Putamen (tissue), 1 donor: ENCODE measurements around the gene MAGI1.

Experiments used
- DNase-seq: peaks from one replicate; pipeline ENCODE4 v3.0.0-alpha.2; 2016; ENCODE audit warnings: low spot score

The MAGI1 gene

DNA sequence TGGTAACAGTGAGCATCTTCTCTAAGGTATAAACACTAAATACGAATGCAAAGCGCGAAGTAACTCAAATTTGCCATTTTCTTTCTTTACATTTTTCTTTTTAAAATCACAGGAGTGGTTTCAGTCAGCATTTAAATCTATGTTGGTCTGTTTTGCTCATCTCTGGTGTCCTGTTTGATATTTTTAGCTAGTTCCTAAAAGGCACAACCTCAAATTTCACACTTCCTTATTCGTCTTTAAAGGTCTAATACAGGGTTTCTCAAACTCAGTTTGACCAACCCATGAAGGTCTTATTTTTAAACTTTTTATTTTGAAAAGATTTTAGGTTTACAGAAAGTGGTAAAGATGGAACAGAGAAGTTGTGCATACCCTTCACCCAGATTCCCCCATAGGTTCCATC lies 201.1 kb downstream of the MAGI1 start:
- no peak for DNase-seq

DNA sequence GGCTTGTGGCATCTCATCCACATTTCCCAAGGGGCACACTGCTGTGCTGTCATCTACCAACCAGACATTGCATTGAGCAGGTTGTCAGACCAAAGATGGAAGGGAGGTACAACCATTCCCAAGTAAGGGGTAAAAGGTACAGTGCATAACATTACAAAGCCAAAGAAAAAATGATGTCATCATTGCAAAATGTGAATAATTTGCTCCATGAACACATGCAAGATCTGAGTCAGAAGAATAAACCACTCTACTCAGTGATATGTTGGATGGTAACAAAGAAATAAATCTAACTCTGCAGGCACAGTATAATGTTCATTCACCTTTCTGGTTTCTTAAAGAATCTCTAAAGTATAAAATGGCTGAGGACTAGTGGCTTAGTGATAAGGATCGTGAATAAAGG lies 202.7 kb downstream of the MAGI1 start:
- DNase-seq, result no peak

DNA sequence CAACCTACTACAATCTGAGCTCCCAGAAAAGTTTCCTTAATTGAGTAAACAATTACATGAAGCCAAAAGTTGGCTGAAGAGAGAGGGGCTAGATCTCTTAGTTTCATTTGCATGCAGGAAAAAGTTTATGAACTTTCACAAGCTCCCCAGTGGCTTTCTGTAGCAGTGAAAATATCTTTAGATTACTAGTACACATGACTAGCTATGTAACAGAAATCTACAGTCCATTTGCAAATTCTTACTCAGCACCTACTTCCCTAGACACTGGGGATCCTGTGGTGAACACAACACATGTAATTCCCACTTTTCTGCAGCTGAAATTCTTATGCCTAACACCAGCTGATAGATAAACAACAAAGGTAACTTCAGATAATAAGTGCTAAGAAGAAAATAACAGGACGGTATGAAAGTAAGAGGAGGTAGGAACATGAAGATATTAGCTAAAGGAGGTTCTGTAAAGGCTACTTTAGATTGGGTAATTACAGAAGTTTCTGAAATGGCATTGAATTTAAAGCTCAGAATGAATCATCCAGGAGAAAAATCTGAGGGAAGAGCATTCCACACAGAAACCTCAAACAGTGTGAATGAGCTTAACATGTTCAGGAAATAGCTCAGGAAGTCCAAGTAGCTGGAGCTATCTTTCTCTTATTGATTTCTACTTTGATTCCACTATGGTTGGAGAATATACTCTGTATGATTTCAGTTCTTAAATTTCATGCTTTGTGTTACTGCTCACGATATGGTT lies 204.8 kb downstream of the MAGI1 start:
- no peak for DNase-seq

DNA sequence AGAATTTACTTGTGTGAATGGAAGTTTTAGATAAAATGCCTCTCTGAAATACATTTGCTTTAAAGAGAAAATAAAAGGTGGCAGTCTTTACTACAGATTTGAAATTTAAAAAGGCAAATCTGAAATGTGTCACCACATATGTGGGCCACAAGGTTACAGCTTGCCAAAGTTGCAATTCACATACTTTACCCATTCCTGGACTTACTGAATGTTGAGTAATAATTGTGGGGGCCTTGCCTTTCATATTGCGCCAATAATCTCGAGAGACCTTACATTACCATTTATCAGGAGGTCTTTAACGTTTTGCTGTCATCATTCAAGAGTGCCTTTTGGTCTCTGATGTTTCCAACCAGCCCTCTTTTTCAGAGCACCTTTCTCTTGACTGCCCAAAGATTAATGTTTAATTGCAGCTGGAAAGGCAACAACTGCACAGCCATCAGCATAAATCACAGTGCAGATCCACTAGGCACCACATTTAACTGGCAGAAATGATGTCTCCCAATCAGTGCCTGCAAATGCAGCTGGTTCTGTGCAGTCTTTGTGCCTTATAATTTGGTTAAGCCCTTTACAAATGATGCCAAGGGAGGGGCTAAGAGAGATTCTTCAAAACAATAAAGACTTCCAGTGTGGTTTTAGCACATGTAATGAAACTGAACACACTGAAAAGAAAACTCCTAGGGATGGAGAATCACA lies 206.8 kb downstream of the MAGI1 start:
- no peak for DNase-seq

DNA sequence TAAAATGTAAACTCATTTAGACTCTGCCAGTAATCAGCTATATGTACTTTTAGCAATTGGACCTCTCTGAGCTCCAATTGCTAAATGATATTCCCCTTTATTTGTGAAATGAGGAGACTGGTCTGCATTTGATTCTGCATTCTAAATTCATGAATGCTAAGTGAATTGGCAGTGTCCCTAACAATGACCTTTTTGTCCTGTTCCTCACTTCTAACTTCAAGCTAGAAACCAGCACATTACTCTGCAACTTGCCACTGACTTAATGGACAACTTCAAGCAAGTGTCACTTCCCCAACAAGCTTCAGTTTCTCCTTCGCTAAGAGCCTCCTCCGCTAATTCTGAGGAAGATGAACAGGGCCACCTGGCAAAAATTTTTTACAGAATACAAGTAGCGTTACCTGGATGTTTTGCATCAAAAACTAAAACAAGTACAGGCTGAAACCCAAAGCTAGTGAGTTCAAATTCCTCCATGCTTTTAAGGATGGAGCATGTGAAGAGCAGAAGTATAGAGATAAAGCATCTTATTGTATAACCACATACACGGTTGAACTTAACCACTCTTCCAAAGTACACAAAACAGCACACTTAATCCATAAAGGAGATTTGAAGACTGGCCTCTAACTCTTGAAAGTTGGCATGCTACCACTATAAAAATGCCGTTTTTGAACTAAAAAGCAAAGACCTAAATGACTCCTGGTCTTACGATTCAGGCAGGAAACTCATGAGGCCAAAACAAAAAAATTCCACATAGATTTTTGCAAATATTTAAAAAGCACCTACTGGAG lies 207.6 kb downstream of the MAGI1 start:
- peak; percentile 68 for DNase-seq

DNA sequence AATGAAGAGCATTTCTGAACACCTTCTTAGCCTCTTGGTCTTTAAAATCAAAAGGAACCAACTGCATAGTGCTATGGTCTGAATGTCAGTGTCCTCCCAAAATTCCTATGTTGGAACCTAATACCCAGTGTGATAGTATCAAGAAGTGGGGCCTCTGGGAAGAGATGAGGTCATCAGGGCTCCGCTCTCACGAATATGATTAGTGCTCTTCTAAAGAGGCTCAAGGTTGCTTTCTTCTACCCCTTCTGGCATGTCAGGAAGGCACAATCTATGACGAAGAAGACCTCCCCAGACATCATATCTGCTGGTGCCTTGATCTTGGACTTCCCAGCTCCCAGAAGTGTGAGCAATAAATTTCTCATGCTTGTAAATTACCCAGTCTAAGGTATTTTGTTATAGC lies 209.5 kb downstream of the MAGI1 start:
- DNase-seq, result no peak

DNA sequence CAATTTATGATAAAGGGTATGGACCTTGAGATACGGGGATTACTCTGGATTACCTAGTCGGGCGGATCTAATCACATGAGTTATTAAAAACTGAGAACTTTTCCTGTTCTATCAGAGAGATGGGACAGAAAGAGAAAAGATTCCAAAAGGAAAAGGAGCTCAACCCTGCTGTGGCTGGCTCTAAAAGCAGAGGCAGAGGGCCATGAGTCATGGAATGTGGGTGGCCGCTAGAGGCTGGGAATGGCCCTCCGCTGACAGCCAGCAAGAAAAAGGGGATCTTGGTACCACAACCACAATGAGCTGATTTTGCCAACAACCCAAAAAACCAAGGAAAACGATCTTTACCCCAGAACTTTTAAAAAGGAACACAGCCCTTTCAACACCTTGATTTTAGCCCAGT lies 210.0 kb downstream of the MAGI1 start:
- DNase-seq, result no peak

DNA sequence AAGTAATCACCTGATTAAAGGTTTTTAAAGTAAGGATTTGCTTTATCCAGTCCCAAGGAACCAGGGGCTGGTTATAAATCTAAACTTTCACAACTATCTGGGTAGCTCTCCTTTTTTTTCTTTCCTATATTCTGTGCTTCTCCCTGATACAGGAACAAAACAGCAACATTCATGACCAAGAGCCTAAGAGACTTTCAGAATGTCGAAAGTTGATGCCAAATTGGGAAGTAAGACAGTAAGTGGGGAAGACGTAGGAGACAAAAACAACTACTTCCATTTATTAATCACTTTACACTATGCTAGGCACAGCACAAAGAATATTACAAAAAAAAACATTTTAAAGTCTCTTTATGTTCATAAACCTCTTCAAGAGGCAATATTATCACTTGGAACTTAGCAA lies 211.6 kb downstream of the MAGI1 start:
- no peak for DNase-seq

DNA sequence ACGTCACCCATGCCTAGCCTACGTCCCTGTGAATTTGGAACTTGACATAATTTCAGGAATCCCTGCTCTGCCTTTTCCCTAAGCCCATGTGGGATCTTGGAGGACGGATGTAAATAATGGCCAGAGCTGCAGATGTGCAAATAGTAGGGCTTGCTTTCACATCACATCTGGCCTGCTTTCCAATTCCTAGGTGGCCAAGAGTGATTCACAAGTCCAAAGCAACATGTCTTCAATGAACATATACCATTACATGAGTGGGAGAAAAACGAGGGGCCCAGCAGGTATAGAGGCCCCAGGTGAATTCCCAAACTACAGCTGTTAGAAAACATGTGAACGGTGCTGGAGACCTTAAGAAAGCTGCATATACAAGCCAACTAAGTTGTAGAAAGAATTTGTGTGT lies 214.6 kb downstream of the MAGI1 start:
- no peak for DNase-seq

DNA sequence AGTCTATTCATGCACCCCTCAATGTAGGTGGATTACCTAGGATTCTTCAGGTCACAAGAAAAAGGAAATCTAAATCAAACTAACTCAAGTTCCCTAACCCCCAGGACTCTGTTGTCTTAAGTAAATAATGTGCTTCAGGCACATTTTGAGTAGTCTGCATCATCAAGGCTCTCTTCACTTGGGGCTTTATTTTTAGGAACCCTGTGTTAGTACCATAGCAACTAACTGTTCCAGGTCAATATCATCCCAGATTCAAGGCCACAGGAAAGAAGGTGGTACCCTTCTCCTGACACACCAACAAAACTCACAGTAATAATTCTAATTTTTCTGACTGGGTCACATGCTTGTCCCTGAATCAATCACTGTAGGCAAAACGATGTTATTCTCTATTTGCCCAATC lies 218.1 kb downstream of the MAGI1 start:
- no peak for DNase-seq

DNA sequence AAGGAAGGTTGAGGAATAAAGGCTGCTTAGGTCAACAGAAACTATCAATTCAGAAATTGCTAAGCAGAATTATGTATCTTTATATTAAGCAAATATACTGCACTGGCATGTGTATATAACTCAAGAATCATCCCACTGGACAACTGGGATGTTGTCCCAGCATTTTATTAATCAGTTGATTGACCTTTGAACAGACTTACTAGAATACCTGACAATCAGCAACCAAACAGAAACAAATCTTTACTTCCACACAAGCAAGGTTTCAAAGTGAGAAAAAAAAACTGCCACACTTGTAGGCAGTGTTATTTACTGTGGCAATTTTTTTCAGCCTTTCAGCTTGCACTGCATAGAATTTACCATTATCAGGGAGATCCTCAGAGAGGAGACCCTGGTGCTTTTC lies 218.8 kb downstream of the MAGI1 start:
- no peak for DNase-seq

DNA sequence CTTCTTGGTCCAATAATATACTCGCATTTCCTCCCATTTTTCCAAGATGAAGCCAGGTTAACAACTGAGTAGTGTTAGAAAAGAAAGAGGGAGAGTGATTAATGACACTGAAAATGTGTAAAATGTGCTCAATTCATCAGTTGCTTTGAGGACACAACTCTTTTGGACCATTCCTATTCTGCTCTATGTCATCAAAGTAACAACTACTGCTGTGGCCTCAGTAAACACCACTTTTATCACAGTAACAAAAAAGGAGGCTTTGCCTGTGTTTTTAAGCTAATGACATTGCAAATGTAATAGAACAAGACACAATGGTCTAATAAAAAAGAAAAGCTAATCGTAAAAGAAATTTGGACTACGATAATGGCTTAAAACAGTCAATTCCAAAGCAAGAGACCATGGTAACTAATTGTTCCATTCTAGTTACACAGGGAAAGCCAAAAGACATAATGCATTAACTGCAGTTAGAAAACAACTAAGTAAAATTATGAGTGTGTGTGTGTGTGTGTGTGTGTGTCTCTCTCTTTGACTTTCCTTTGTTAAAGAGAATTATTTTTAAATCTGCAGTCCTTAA lies 221.1 kb downstream of the MAGI1 start:
- no peak for DNase-seq

DNA sequence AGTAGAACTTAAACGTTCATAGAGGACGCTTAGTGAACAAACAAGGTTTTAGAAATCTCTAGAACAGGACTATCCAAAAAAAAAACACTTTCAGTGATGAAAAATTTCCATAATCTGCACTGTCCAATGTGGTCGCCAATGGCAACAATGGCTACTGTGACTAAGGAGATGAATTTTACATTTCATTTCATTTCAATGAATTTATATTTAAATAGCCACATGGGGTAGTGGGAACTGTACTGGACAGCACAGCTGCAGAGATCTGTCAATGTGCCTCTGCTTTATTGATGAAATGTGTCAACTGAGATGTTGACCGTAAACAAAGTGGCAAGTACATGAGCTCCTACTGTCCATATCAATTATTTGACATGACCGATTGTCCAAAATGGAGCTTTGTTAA lies 222.5 kb downstream of the MAGI1 start:
- DNase-seq, result no peak

DNA sequence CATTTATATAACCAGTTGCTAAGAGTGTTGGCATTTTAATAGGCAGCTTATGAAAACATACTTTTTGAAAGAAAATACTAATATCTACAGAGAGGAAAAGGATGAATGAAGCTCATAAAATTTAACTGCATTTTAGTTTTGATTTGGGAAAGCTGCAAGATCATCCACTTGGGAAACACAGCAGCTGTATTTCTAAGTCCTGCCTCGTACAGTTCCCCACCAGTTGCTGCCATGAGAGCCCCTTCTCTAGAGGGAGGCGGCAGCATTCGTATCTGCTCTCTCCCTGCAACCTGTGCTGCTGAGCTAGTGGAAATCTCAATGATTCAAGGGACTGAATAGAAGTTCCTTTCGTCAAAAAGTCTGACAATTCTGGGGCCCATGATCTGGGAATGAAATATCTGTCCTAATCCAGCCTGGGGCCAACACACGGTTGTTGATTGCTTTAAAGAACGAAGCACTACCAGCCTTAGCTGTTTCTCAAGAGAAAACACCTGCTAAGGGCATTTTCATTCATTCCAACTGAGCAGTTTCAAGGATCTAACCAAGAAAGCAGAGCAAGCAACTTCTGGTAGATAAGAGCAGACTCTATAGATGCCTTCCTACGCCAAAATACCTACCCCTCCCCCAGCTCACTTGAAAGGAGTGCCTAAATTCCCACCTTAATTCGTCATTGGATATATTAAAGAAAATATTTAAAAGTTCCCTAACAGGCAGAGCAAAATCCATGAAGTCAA lies 223.7 kb downstream of the MAGI1 start:
- no peak for DNase-seq

DNA sequence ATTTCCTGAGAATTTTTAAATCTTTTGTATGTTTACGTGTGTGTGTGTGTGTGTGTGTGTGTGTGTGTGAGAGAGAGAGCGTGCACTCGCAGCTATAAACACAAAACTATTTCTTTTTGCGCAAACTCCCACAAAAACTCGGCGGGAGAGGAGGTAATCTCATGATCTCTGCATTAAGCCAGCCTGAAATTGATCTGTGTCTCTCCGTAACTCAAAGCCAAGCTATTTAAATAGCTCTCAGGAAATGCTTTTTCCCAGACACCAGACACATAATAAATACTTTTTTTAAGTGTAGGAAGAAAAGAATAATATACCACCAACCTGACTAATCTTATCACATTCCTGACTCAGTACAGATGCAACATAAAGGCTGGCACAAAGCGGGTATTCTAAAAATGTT lies 226.8 kb downstream of the MAGI1 start:
- no peak for DNase-seq

DNA sequence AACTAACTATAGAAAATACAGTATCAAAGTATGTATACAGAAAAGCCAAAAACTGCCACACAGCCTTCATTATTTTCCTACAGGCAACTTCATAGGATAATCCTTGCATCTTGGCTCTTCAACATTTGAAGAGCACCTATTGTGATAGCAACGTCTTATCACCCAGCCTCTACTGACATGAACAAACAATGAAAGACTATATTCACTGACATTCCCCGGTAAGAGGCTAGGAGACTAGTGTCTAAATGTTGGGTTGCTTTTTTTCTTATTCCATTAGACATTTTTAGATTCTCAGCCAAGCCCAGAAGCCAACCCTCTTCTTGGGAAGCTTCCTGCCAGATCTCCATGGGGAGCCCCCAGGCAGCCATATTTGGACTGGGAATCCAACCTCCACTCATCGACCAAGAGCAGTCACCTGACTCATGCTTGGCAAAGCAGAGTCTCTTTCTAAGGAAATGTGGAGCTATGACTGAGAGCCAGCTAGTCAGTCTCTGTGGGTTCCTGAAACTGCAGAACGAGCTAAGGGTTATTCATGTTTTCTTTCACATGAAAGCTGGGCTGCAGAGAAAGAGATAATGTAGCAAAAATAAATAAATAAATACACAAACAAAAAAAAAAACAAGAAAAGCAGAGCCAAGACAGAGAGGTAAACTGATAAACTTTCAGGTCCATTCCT lies 227.5 kb downstream of the MAGI1 start:
- DNase-seq, result peak; percentile 39

DNA sequence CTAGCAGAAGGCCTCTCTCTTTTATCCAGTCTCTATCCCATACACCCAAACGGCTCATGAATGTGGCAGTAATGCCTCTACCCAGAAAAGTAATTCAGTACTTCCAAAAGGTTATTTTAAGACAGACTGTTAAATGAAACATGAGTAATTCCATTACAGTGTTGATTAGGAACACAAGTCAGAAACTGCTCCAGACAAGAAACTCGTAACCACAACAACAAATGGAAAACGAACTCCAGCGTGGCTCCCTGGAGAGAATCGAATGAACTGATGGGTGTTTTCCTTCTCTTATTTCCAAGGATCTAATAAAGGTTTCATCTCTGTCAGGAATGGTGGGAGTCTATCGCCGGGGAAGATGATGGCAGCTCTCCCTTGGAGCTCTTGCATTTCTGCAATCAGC lies 228.4 kb downstream of the MAGI1 start:
- no peak for DNase-seq

DNA sequence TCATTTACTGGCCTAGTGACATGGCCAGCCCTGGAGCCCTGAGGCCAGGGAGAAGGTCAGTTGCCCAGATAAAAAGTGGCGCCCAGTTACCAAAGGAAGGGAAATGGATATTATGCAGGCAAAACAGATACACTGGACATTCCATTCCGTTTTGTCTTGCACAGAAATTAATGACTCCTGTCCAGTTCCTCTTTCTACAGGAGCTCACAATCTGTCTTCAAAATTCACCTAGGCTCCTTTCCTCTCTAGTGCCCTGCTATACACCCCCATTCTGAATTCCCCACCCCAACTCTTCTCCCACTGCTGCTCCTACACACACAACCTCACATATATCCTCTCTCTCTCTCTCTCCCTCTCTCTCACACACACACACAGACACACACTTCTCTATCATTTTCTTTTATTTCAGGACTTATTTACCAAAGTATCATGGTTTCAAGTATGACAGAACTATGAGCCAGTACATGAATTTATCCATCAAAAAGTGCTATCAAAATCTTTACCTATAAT lies 229.0 kb downstream of the MAGI1 start:
- DNase-seq, result no peak

DNA sequence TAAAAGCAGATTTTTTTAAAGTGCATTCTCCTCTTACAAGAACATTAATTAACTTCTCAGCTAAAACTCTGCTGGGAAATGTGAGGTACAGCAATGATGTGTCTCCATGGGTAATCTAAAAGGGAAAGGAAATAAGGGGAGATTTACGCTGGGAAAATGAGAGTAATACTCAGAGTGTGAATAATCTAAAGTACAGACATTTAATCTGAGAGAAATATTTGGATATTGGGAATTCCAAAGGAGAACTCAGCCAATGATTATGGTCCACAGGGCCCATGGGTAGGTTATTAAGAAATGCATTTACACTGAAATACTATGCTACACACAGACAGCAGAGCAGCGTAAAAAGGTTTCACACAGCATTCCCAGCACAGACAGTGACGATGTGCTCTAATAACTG lies 229.9 kb downstream of the MAGI1 start:
- DNase-seq, result no peak

DNA sequence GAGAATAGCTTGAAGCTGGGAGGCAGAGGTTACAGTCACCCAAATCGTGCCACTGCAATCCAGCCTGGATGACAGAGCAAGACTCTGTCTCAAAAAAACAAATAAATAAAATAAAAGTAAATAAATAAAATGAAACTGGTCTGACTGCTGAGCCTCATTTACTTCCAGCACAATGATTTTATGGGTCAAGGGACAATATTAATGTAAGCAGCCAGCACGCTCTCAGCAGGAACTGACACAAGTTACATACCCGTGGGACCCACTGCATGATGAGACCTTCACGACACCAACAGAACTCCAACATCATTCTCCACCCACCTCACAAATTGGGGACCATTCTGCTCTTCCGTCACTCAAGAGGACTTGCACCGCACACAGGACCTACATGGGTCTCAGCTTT lies 230.3 kb downstream of the MAGI1 start:
- DNase-seq, result no peak

DNA sequence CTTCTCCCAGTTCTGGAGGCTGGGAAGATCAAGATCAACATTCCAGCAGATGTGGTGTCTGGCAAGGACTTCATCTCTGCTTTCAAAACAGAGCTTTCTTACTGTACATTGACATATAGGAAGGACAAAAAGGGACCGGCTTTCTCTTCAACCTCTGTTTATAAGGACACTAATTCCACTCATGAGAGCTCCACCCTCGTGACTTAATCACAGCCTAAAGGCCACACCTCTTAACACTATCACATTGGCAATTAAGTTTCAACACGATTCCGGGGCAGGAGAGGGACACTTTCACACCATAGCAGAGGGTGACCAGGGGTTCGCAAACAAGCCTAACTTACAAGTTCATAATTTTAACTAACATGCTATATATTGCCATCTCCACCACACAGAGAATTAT lies 231.5 kb downstream of the MAGI1 start:
- DNase-seq, result no peak
